ENCODE measurements around the gene UGT8.
"Not testable (repeated sequence)": the region's sequence is repeated elsewhere in the genome, so short reads cannot be mapped to it uniquely, and the experiment has no call there.

Gene UGT8

GRCh38 chr4:114598191-114599121 lies at the start of gene UGT8:
UGT8 (plus strand) TSS chr4:114598807; CDS start chr4:114622881, 24,074 bp downstream.
- peak; percentile 63 to 67 for DNase-seq

GRCh38 chr4:114549638-114550037 lies 49.0 kb upstream of the UGT8 start:
- no peak for DNase-seq

GRCh38 chr4:114558446-114559020 lies 40.1 kb upstream of the UGT8 start:
- DNase-seq: no peak

- no peak for DNase-seq
These were observed 37.0 kb upstream of the UGT8 start for GRCh38 chr4:114561590-114561989.

- DNase-seq: no peak
These were observed 36.3 kb upstream of the UGT8 start for GRCh38 chr4:114562176-114562904.

GRCh38 chr4:114563536-114564315 lies 34.9 kb upstream of the UGT8 start:
- DNase-seq: no peak

- no peak for DNase-seq
These were observed 21.2 kb upstream of the UGT8 start for GRCh38 chr4:114577386-114577785.

- no peak for DNase-seq
These were observed 16.0 kb upstream of the UGT8 start for GRCh38 chr4:114582621-114583020.

GRCh38 chr4:114588305-114588704 lies 10.3 kb upstream of the UGT8 start:
- no peak for DNase-seq

- not testable (repeated sequence) for DNase-seq
These were observed 8.2 kb upstream of the UGT8 start for GRCh38 chr4:114590360-114590759.

GRCh38 chr4:114593526-114593925 lies 5.1 kb upstream of the UGT8 start:
- DNase-seq: no peak

- DNase-seq: no peak
These were observed 3.4 kb upstream of the UGT8 start for GRCh38 chr4:114595207-114595606.

GRCh38 chr4:114595921-114596320 lies 2.7 kb upstream of the UGT8 start:
- no peak for DNase-seq

- DNase-seq: no peak
These were observed 1.0 kb upstream of the UGT8 start for GRCh38 chr4:114597410-114598115.

GRCh38 chr4:114599231-114599902 lies 760 bp downstream of the UGT8 start:
- peak; percentile 21 to 22 for DNase-seq

GRCh38 chr4:114599903-114600552 lies 1.4 kb downstream of the UGT8 start:
- DNase-seq: no peak

GRCh38 chr4:114600672-114601071 lies 2.1 kb downstream of the UGT8 start:
- DNase-seq: no peak

GRCh38 chr4:114601304-114602052 lies 2.9 kb downstream of the UGT8 start:
- DNase-seq: no peak

GRCh38 chr4:114603497-114603896 lies 4.9 kb downstream of the UGT8 start:
- DNase-seq: no peak

GRCh38 chr4:114606245-114606644 lies 7.6 kb downstream of the UGT8 start:
- no peak for DNase-seq

Data from activated T-cell treated with anti-CD3 and anti-CD28 coated beads, Interleukin-2, amount 50 U/mL, for 48 hours (primary cell).